Tibial artery (tissue), 4 donors: Measurements from ENCODE around the gene USP10.

Experiments
- DNase-seq, 2 donors: peaks; one replicate each; pipeline ENCODE4 v3.0.0-alpha.2; 2019
- H3K27ac ChIP-seq, 2 donors: fragments of 200-600 bp; sonication (generic) in 1 of 2; 1 replicate in 1 of 2; 2 replicates in 1 of 2; pipeline ENCODE4 v1.5.1; 2018 to 2019; ENCODE audit warnings: mild to moderate bottlenecking in 1 of 2
- H3K27me3 ChIP-seq, 2 donors: fragments of 200-600 bp; sonication (generic) in 1 of 2; one replicate each; pipeline versions ENCODE4 v1.5.1 to v1.6.0; 2016 to 2019
- H3K36me3 ChIP-seq, 3 donors: fragments of 200-600 bp; sonication (generic) in 2 of 3; one replicate each; pipeline ENCODE4 v1.5.1; 2016 to 2019; ENCODE audit warnings: mild to moderate bottlenecking in 2 of 3
- H3K4me1 ChIP-seq, 4 donors: fragments of 200-600 bp; sonication (generic) in 2 of 4; 1 replicate in 3 of 4; 2 replicates in 1 of 4; pipeline ENCODE4 v1.5.1; 2016 to 2019
- H3K4me3 ChIP-seq, 2 donors: fragments of 200-600 bp; sonication (generic) in 1 of 2; 1 replicate in 1 of 2; 2 replicates in 1 of 2; pipeline ENCODE4 v1.5.1; 2018 to 2019; ENCODE audit warnings: mild to moderate bottlenecking in 2 of 2
- H3K9me3 ChIP-seq, 3 donors: fragments of 200-600 bp; sonication (generic) in 1 of 3; one replicate each; pipeline ENCODE4 v1.5.1; 2016 to 2019
- intact Hi-C: fragments of 100-400 bp; cut with DNase I; formaldehyde crosslinking; loops from one replicate; pipeline ENCODE4 v1.15.0; 2023; ENCODE audit warnings: low total_unique reads
- TF ChIP-seq, protein P1 (sequence below), 2 experiments: fragments of 200-600 bp in 1 of 2; fragments of 450-650 bp in 1 of 2; IDR thresholded peaks; one replicate each; pipeline ENCODE4 v1.5.1; 2017 to 2019; ENCODE audit warnings: antibody characterized with exemption in 2 of 2, mild to moderate bottlenecking in 1 of 2, moderate library complexity in 1 of 2

The USP10 gene

DNA sequence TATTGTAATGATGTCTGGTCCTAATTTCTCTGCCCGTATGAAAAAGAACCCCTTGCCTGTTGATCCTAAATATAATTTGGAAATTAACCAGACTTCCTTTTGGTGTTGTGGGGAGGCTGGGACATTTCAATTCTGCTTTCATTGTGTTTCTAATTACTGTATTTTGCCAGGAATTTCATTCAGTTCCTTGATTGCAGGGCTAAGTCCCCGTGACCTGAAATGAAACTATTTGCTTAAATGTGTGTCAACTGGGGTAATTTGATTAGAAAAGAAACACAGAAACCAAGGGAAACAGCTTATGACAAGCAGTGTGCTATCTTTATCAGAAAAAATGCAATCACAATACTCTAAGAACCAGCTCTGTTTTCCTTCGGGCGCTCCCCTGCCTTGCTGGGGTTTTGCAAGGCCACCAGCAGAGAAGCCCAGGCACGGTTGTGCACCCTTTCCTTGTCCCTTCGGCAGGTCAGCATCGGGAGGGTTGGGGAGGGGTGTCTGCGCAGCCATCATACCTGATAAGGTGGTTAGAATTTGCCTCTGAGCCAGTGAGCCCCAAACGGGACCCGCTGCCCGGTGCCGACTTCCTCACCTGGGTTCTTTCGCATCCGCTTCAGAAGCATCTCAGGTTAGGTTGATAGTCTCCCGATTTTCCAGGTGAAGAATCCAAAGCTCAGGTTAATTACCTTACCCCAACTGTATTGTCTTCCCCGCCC is 32.0 kb upstream of the USP10 start:
- no peak overlapping the region for H3K27ac ChIP-seq
- H3K27me3 ChIP-seq, result no peaks in the 10 kb centered on the region
- H3K4me1 ChIP-seq, result no peaks in the 10 kb centered on the region
- TF ChIP-seq, protein P1, sequence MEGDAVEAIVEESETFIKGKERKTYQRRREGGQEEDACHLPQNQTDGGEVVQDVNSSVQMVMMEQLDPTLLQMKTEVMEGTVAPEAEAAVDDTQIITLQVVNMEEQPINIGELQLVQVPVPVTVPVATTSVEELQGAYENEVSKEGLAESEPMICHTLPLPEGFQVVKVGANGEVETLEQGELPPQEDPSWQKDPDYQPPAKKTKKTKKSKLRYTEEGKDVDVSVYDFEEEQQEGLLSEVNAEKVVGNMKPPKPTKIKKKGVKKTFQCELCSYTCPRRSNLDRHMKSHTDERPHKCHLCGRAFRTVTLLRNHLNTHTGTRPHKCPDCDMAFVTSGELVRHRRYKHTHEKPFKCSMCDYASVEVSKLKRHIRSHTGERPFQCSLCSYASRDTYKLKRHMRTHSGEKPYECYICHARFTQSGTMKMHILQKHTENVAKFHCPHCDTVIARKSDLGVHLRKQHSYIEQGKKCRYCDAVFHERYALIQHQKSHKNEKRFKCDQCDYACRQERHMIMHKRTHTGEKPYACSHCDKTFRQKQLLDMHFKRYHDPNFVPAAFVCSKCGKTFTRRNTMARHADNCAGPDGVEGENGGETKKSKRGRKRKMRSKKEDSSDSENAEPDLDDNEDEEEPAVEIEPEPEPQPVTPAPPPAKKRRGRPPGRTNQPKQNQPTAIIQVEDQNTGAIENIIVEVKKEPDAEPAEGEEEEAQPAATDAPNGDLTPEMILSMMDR (IDR thresholded peaks at IDR 0.05), result no peak
- no peak for DNase-seq
- no peaks in the 10 kb centered on the region for H3K9me3 ChIP-seq
- intact Hi-C loops, result no loop called here
- no peak overlapping the region for H3K4me3 ChIP-seq
- peaks cover 9 to 56% (median 36%) of the 10 kb centered on the region in 3 donors for H3K36me3 ChIP-seq

DNA sequence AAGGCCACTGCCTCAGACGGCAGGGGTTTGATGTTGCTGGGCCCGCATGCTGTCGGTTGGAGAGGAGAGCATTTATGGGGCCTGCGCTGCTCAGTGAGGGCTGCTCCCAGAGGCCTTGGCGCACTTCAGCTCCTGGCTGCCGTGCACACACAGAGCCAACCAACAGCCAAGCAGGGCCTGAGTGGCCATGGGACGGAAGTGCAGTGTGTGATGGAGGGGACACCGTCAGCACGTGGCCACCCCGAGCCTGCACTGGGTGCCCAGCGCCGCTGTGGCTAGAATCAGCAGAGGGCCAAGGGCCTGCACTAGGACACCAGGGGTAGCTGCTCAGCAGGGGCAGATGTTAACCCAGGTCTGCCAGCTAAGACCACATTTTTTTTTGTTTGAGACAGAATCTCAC is 29.7 kb upstream of the USP10 start:
- DNase-seq, result no peak
- intact Hi-C loops, result loop anchor here (5.0 kb wide), 2 partner anchors 47 to 48 kb away; no protein-coding TSS in a partner anchor

DNA sequence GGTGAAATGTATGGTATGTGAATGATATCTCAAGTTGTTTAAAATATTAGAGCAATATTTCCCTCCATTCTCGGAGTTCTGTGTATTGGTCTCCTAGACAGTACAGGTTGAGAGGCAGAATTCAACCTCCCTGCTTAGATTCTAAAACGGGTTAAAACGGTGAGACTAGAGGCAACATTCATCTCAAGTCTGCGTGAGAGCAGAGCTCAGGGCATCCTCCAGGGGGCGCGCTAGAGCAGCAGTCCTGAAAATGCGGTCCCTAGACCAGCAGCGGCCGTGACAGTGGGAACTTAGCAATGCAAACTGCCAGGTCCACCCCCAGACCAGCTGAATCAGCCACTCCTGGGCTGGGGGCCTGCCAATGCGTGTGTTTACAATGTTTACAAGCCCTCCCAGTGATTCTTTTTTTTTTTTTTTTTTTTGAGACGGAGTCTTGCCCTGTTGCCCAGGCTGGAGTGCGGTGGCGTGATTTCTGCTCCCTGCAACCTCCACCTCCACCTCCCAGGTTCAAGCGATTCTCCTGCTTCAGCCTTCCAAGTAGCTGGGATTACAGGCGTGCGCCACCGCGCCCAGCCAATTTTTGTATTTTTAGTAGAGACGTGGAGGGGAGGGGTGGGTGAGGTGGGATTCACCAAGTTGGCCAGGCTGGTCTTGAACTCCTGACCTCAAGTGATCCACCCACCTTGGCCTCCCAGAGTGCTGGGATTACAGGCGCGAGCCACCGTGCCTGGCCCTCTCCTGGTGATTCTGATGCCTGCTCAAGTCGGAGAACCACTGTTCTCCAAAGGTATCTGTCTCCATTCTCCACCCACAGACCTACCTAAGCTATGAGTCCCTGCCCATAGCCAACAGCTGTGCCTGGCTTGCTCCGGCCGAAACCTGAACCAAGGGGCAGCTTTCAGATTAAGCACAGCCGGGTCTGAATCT is 27.3 kb upstream of the USP10 start:
- intact Hi-C loops, result loop anchor here (5.0 kb wide), 2 partner anchors 45 to 50 kb away; no protein-coding TSS in a partner anchor
- peak; percentile 76 to 81 for DNase-seq

More for the DNA sequence above, 29.7 kb upstream of the USP10 start:
- peaks cover 0 to 34% (median 16%) of the 10 kb centered on the region in 3 donors for H3K36me3 ChIP-seq
- no peaks in the 10 kb centered on the region for H3K4me1 ChIP-seq
- TF ChIP-seq, protein P1 (IDR thresholded peaks at IDR 0.05), result no peak
- no peaks in the 10 kb centered on the region for H3K27me3 ChIP-seq
- H3K27ac ChIP-seq, result no peak overlapping the region
- no peaks in the 10 kb centered on the region for H3K9me3 ChIP-seq
- H3K4me3 ChIP-seq, result no peak overlapping the region

DNA sequence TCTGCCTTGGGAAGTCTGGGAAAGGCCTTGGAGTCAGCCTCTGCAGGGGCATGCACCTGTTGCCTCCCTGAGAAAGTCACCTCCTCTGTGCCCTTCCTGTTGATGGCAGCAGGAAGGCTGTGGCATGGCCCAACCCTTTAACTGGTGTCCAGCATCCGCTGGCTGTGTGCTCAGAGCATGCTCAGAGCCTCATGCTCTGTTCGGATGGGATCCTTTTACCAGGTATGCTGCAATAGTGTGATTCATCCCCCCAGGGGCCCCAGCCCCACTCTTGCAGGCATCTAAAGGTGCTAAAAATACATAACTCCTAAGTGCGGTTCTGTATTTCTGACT is 26.6 kb upstream of the USP10 start:
- intact Hi-C loops, result loop anchor here (5.0 kb wide), 2 partner anchors 44 to 51 kb away; no protein-coding TSS in a partner anchor
- no peak overlapping the region for H3K27ac ChIP-seq
- H3K27me3 ChIP-seq, result no peaks in the 10 kb centered on the region
- TF ChIP-seq, protein P1 (IDR thresholded peaks at IDR 0.05), result no peak
- no peaks in the 10 kb centered on the region for H3K4me1 ChIP-seq
- no peak overlapping the region for H3K4me3 ChIP-seq
- H3K36me3 ChIP-seq, result peaks cover 0 to 7% (median 0%) of the 10 kb centered on the region in 3 donors
- no peak for DNase-seq
- H3K9me3 ChIP-seq, result no peaks in the 10 kb centered on the region

More for the DNA sequence above, 27.3 kb upstream of the USP10 start:
- Histone ChIP-seq H3K27me3 (no peaks in the 10 kb centered on the region), H3K27ac (no peak overlapping the region), H3K4me3 (no peak overlapping the region), H3K9me3 (no peaks in the 10 kb centered on the region), H3K36me3 (peaks cover 0 to 13% (median 0%) of the 10 kb centered on the region in 3 donors), H3K4me1 (no peaks in the 10 kb centered on the region)
- TF ChIP-seq, protein P1 (IDR thresholded peaks at IDR 0.05), result peak; percentile 88 to 92

DNA sequence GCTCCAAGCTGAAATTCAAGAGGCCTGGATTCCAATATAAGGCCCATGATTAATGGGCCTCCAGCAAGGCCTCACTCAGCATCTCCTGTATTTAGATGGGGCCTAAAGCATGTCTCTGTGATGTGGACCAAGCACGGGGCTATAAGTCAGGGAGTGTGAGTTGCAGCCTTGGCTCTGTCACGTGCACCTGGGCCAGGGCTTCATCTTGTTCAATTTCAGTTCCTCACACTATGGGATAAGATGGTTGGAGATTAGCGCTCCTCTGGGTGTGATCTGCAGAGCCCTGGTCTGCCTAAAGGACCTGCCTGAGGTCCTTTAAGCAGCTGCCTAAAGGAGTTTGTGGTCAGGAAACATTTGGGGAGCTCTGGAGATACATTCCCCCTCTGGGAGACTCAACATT is 26.2 kb upstream of the USP10 start:
- H3K27ac ChIP-seq, result no peak overlapping the region
- TF ChIP-seq, protein P1 (IDR thresholded peaks at IDR 0.05), result no peak
- no peaks in the 10 kb centered on the region for H3K9me3 ChIP-seq
- H3K36me3 ChIP-seq, result peaks cover 0 to 3% (median 0%) of the 10 kb centered on the region in 3 donors
- H3K4me1 ChIP-seq, result no peaks in the 10 kb centered on the region
- intact Hi-C loops, result loop anchor here (5.0 kb wide), 2 partner anchors 44 to 51 kb away; no protein-coding TSS in a partner anchor
- DNase-seq, result no peak
- H3K4me3 ChIP-seq, result no peak overlapping the region
- no peaks in the 10 kb centered on the region for H3K27me3 ChIP-seq
